Fibroblast of lung (primary cell): ENCODE data around the gene FBXW5.

Source experiments
- EZH2 ChIP-seq: IDR thresholded peaks from 2 replicates; pipeline ENCODE4 v1.5.1; 2012; ENCODE audit warnings: low read length, control low read depth, mild to moderate bottlenecking; ENCODE audit errors: missing control alignments
- TF ChIP-seq, protein P1 (sequence below), 2 donors: IDR thresholded peaks in 1 of 2; conservative IDR thresholded peaks in 1 of 2; 1 replicate in 1 of 2; 2 replicates in 1 of 2; pipeline ENCODE4 v1.5.1; 2011 to 2012; ENCODE audit warnings: low read length in 2 of 2, control low read depth in 1 of 2, inconsistent platforms in 1 of 2, low read depth in 1 of 2, mild to moderate bottlenecking in 1 of 2

DNA sequence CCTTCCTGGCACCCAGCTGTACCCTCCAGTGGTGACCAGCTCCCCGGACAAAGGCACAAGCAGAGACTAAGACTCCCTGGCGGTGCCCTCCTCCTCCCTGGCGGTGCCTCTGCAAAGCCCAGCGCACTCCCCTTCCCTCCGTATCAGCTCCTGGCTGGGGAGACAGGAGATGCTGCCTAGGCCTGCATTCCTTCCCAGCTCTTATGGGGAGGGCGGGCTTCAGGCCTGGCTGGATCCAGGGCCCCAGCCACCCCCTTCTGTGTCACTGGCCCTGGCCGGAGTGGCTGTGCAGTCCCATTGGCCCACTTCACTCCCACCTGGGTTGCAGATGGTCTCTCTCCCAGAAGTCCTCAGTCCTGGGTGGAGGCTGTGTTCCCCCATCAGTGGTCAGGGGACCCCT is 13.9 kb upstream of the FBXW5 start:
- TF ChIP-seq, protein P1, sequence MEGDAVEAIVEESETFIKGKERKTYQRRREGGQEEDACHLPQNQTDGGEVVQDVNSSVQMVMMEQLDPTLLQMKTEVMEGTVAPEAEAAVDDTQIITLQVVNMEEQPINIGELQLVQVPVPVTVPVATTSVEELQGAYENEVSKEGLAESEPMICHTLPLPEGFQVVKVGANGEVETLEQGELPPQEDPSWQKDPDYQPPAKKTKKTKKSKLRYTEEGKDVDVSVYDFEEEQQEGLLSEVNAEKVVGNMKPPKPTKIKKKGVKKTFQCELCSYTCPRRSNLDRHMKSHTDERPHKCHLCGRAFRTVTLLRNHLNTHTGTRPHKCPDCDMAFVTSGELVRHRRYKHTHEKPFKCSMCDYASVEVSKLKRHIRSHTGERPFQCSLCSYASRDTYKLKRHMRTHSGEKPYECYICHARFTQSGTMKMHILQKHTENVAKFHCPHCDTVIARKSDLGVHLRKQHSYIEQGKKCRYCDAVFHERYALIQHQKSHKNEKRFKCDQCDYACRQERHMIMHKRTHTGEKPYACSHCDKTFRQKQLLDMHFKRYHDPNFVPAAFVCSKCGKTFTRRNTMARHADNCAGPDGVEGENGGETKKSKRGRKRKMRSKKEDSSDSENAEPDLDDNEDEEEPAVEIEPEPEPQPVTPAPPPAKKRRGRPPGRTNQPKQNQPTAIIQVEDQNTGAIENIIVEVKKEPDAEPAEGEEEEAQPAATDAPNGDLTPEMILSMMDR (conservative IDR thresholded peaks at IDR 0.05 in 1 of 2, IDR thresholded peaks at IDR 0.05 in 1 of 2; ENCODE audit: low read depth in 1 of 2, low read length in 2 of 2) = no peak
- no peak for TF ChIP-seq EZH2
